Uterus (tissue), 4 donors: ENCODE data around the gene CHD2. TPM values are rescaled to one million over a fixed set of nuclear protein-coding genes. Genes with fewer than 3 reads are reported as not detected.

ENCODE experiments used
- DNase-seq, 2 donors: peaks; one replicate each; pipeline ENCODE4 v3.0.0-alpha.2; 2019 to 2020
- H3K27ac ChIP-seq, 2 donors: fragments of 200-600 bp; sonication (generic); 1 replicate in 1 of 2; 2 replicates in 1 of 2; pipeline ENCODE4 v1.5.1; 2016 to 2018
- H3K27me3 ChIP-seq, 2 donors: fragments of 200-600 bp; sonication (generic); one replicate each; pipeline ENCODE4 v1.5.1; 2018 to 2019; ENCODE audit warnings: control low read depth in 1 of 2
- H3K36me3 ChIP-seq, 2 donors: fragments of 200-600 bp; sonication (generic); one replicate each; pipeline ENCODE4 v1.5.1; 2019; ENCODE audit warnings: control low read depth in 1 of 2
- H3K4me1 ChIP-seq, 2 donors: fragments of 200-600 bp; sonication (generic); one replicate each; pipeline ENCODE4 v1.5.1; 2018 to 2019; ENCODE audit warnings: control low read depth in 1 of 2
- H3K4me3 ChIP-seq, 2 donors: fragments of 200-600 bp; sonication (generic); 1 replicate in 1 of 2; 2 replicates in 1 of 2; pipeline ENCODE4 v1.5.1; 2018 to 2019; ENCODE audit warnings: mild to moderate bottlenecking in 1 of 2
- H3K9me3 ChIP-seq, 2 donors: fragments of 200-600 bp; sonication (generic); one replicate each; pipeline ENCODE4 v1.5.1; 2019; ENCODE audit warnings: control low read depth in 1 of 2
- POLR2A ChIP-seq, 2 donors: fragments of 450-650 bp; IDR thresholded peaks; one replicate each; pipeline ENCODE4 v1.6.1; 2016; ENCODE audit warnings: antibody characterized with exemption in 2 of 2, mild to moderate bottlenecking in 1 of 2, moderate library complexity in 1 of 2
- intact Hi-C: fragments of 100-400 bp; cut with DNase I; formaldehyde crosslinking; loops from one replicate; pipeline ENCODE4 v1.15.1; 2023; ENCODE audit warnings: low total_unique reads
- total RNA-seq, 4 donors: library from RNA; depleted of rRNA in 3 of 4; stranded (reverse); fragments of >200 nt in 3 of 4; gene quantifications; one replicate each; pipeline versions ENCODE4 v1.1.0 to v1.2.4, GENCODE V29; 2014 to 2023
- TF ChIP-seq, protein P1 (sequence below), 4 experiments: fragments of 200-600 bp in 2 of 4; fragments of 450-650 bp in 2 of 4; sonication (generic) in 2 of 4; IDR thresholded peaks; one replicate each; pipeline ENCODE4 v1.5.1; 2016 to 2019; ENCODE audit warnings: antibody characterized with exemption in 4 of 4, mild to moderate bottlenecking in 2 of 4, moderate library complexity in 1 of 4
- donor health status: DM: yes; HTN: yes; CAD: no.

CHD2 gene
- total RNA-seq, 4 donors from 2014 or later, result 71.0 to 166 (median 152) TPM

DNA sequence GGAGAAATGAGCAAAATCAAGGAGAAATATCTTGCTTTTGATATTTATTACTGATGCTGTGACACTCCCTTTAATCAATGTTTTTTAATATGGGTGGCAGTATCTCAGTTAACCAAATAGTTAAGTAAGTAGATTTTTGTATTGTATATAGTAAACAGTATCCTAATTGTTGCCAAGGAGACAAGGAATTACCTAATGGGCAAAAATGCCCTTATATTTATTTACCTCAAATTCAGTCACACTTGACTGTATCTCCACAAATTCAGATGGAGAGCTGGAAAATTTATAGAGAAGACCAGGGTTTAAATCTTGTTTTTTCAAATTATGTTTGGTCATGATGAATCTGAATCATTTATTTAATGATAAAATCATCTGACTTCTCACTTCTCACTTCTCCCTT is 3.6 kb upstream of the CHD2 start:
- no peak overlapping the region for H3K4me3 ChIP-seq
- no peaks in the 10 kb centered on the region for H3K27me3 ChIP-seq
- no peaks in the 10 kb centered on the region for H3K9me3 ChIP-seq
- DNase-seq, result no peak
- no peaks in the 10 kb centered on the region for H3K36me3 ChIP-seq
- peak overlapping the region; percentile 8 to 100 for H3K27ac ChIP-seq
- TF ChIP-seq, protein P1, sequence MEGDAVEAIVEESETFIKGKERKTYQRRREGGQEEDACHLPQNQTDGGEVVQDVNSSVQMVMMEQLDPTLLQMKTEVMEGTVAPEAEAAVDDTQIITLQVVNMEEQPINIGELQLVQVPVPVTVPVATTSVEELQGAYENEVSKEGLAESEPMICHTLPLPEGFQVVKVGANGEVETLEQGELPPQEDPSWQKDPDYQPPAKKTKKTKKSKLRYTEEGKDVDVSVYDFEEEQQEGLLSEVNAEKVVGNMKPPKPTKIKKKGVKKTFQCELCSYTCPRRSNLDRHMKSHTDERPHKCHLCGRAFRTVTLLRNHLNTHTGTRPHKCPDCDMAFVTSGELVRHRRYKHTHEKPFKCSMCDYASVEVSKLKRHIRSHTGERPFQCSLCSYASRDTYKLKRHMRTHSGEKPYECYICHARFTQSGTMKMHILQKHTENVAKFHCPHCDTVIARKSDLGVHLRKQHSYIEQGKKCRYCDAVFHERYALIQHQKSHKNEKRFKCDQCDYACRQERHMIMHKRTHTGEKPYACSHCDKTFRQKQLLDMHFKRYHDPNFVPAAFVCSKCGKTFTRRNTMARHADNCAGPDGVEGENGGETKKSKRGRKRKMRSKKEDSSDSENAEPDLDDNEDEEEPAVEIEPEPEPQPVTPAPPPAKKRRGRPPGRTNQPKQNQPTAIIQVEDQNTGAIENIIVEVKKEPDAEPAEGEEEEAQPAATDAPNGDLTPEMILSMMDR (IDR thresholded peaks at IDR 0.05), result no peak
- no peak for TF ChIP-seq POLR2A (IDR thresholded peaks at IDR 0.05)
- H3K4me1 ChIP-seq, result peaks cover 0 to 5% of the 10 kb centered on the region in 2 donors
- intact Hi-C loops, result no loop called here

DNA sequence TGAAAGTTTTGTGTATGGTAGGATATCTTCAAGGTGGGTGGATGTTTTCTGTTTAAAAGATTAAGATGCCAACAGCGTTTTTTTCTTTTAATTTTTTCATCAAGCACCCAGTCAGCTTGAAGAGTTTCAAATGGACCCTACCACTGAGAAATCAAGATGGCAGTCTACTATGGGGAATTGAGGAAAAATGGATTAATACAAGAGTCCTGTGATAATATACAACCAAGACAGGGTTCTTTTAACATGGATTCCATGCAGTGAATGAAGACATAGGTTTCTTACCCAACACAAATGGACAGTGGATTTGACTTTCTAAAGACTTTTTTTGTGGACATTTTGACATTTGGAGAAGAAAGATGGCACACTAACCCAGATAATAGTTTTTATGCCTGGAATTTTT is 2.5 kb upstream of the CHD2 start:
- Histone ChIP-seq H3K4me1 (peaks cover 0 to under 1% of the 10 kb centered on the region in 2 donors), H3K27ac (peak overlapping the region in 1 of 2 donors; percentile 100), H3K36me3 (no peaks in the 10 kb centered on the region), H3K27me3 (no peaks in the 10 kb centered on the region), H3K9me3 (no peaks in the 10 kb centered on the region), H3K4me3 (no peak overlapping the region)
- DNase-seq, result no peak
- TF ChIP-seq, protein P1 (IDR thresholded peaks at IDR 0.05), result no peak
- intact Hi-C loops, result no loop called here

DNA sequence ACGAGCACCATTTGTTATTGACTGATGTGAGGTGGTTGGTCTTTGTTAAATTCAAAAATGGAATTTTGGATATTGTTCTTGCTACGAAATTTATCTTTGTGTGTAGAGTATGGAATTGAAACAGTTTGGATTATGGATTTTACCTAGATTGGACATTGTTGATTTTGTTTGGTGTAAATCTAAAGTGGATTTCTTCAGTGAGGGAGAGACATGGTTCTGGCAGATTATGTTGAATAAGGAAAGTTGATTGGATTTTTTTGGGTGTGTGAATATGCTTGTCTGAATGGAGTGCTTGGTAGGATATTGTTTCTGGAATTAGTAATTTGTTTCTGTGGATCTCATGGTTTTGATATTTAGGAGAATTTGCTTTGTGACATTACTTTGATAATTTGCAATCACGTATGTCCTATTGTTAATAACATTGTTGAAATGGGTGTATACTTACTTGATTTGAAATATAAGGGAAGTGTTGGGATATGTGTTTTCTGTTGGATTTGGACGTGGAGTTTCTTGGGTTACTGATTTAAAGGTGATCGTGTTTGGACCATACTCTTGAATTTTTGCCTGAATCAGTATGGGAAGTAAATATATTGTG is 1.0 kb upstream of the CHD2 start:
- Histone ChIP-seq H3K4me3 (no peak overlapping the region), H3K27me3 (no peaks in the 10 kb centered on the region), H3K36me3 (no peaks in the 10 kb centered on the region), H3K27ac (peak overlapping the region; percentile 98 to 100), H3K9me3 (no peaks in the 10 kb centered on the region), H3K4me1 (no peaks in the 10 kb centered on the region)
- intact Hi-C loops, result no loop called here
- DNase-seq, result no peak
- TF ChIP-seq POLR2A (IDR thresholded peaks at IDR 0.05), result no peak
- TF ChIP-seq, protein P1 (IDR thresholded peaks at IDR 0.05), result no peak

DNA sequence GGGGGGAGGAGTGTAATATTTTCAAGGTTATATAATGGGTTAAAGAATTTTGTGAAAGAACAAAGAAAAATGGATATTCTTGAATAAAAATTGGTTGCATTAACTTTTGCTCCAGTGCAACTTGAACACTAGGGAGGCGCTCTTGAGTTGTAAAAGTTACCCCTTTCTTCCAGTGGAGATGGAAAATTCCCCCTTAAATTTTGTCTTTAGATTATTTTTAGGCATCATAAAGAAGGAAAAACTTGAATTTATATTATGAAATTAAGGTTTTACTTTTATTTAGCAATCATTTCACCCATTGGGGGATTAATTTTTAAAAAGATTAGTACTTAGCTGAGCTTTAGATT is 550 bp upstream of the CHD2 start:
- no peak for DNase-seq
- Histone ChIP-seq H3K27ac (peak overlapping the region; percentile 98 to 100), H3K27me3 (no peaks in the 10 kb centered on the region), H3K9me3 (no peaks in the 10 kb centered on the region), H3K4me1 (no peaks in the 10 kb centered on the region), H3K4me3 (peak overlapping the region in 1 of 2 donors; percentile 73), H3K36me3 (no peaks in the 10 kb centered on the region)
- intact Hi-C loops, result no loop called here
- TF ChIP-seq, protein P1 (IDR thresholded peaks at IDR 0.05), result no peak
- no peak for TF ChIP-seq POLR2A (IDR thresholded peaks at IDR 0.05)

DNA sequence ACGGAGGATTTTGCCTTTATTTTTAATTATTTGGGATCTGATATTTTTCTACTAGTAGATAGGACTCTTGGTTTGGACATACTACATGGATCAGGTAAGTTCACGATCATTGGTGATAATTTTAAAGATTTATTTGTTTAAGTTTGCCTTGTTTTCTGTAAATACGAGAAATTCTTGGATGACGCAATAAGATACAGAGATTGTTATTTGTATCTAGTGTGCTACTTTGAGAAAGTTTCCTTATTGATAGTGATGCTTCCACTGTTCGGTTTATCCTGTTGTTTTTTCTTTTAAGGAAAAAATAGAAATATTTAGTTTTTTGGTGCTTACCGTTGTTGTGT is 577 bp downstream of the CHD2 start:
- Histone ChIP-seq H3K36me3 (no peaks in the 10 kb centered on the region), H3K4me1 (peaks cover 0 to 2% of the 10 kb centered on the region in 2 donors), H3K4me3 (peak overlapping the region; percentile 73 to 77), H3K27ac (peak overlapping the region; percentile 98 to 100), H3K9me3 (no peaks in the 10 kb centered on the region), H3K27me3 (no peaks in the 10 kb centered on the region)
- TF ChIP-seq, protein P1 (IDR thresholded peaks at IDR 0.05), result no peak
- no peak for TF ChIP-seq POLR2A (IDR thresholded peaks at IDR 0.05)
- intact Hi-C loops, result loop anchor here (5.0 kb wide), 1 partner anchor 93 kb away; no protein-coding TSS in a partner anchor
- DNase-seq, result no peak
